Esophagus squamous epithelium (tissue), 5 donors: Measurements from ENCODE around the gene PSKH1. TPM values are rescaled to one million over a fixed set of nuclear protein-coding genes. Genes with fewer than 3 reads are reported as not detected.

Experiments used
- DNase-seq: peaks from one replicate; lab custom pipeline; 2025; lab: John Stamatoyannopoulos, UW
- H3K27ac ChIP-seq, 4 donors: fragments of 200-600 bp; sonication (generic); one replicate each; pipeline ENCODE4 v1.5.1; 2016 to 2019; ENCODE audit warnings: mild to moderate bottlenecking in 1 of 4
- H3K27me3 ChIP-seq, 4 donors: fragments of 200-600 bp; sonication (generic); 1 replicate in 3 of 4; 2 replicates in 1 of 4; pipeline versions ENCODE4 v1.5.1 to v1.6.0; 2017 to 2021; ENCODE audit warnings: antibody characterized with exemption in 1 of 4
- H3K36me3 ChIP-seq, 3 donors: fragments of 200-600 bp; sonication (generic); one replicate each; pipeline ENCODE4 v1.5.1; 2016 to 2019
- H3K4me1 ChIP-seq, 3 donors: fragments of 200-600 bp; sonication (generic); one replicate each; pipeline ENCODE4 v1.5.1; 2017 to 2019
- H3K4me3 ChIP-seq, 4 donors: fragments of 200-600 bp; sonication (generic); 1 replicate in 3 of 4; 2 replicates in 1 of 4; pipeline ENCODE4 v1.5.1; 2016 to 2019; ENCODE audit warnings: mild to moderate bottlenecking in 2 of 4, moderate library complexity in 1 of 4
- H3K9me3 ChIP-seq, 3 donors: fragments of 200-600 bp; sonication (generic); one replicate each; pipeline ENCODE4 v1.5.1; 2016 to 2019
- POLR2A ChIP-seq, 4 donors: fragments of 450-650 bp; IDR thresholded peaks; one replicate each; pipeline ENCODE4 v1.6.1; 2017; ENCODE audit warnings: antibody characterized with exemption in 4 of 4, mild to moderate bottlenecking in 4 of 4, moderate library complexity in 3 of 4
- WGBS, 2 donors: methylation state at CpG; one replicate each; pipeline ENCODE4 v1.1.5; 2018; 5-methylcytosine and 5-hydroxymethylcytosine counted together
- intact Hi-C: fragments of 100-400 bp; cut with DNase I; formaldehyde crosslinking; loops from one replicate; pipeline ENCODE4 v1.15.0; 2022
- total RNA-seq, 4 donors: library from RNA; depleted of rRNA; stranded (reverse); fragments of >200 nt; gene quantifications; one replicate each; pipeline ENCODE4 v1.1.0, GENCODE V29; 2016
- TF ChIP-seq, protein P1 (sequence below), 6 experiments: fragments of 450-650 bp in 4 of 6; fragments of 200-600 bp in 2 of 6; sonication (generic) in 2 of 6; IDR thresholded peaks; one replicate each; pipeline ENCODE4 v1.5.1; 2016 to 2019; ENCODE audit warnings: antibody characterized with exemption in 6 of 6, mild to moderate bottlenecking in 4 of 6, moderate library complexity in 4 of 6
- donor health status: DM: yes; HTN: yes; CAD: no.

Gene PSKH1
- total RNA-seq, 4 donors from 2014 or later, result 8.5 to 18.3 (median 13.8) TPM

DNA sequence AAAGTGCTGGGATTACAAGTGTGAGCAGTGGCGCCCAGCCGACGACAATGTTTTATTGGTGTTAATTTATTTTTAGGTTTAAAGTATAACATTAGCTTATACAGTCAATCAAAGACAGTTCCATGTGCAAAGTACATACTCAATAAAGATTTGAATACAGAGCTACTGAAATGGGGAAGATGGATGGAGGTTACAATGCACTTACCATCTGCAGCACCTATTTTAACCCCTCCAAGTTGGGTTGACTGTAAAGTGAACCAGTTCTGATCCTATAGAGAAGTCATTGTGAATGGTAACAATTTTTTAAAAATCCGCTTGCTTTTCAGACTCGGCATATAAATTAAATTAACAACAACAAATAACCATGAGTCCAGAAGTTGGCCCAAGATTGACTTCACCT, 679 bp upstream of the PSKH1 start:
- H3K4me3 ChIP-seq, result peak overlapping the region; percentile 76 to 99 (median 95)
- TF ChIP-seq POLR2A (IDR thresholded peaks at IDR 0.05), result no peak
- TF ChIP-seq, protein P1, sequence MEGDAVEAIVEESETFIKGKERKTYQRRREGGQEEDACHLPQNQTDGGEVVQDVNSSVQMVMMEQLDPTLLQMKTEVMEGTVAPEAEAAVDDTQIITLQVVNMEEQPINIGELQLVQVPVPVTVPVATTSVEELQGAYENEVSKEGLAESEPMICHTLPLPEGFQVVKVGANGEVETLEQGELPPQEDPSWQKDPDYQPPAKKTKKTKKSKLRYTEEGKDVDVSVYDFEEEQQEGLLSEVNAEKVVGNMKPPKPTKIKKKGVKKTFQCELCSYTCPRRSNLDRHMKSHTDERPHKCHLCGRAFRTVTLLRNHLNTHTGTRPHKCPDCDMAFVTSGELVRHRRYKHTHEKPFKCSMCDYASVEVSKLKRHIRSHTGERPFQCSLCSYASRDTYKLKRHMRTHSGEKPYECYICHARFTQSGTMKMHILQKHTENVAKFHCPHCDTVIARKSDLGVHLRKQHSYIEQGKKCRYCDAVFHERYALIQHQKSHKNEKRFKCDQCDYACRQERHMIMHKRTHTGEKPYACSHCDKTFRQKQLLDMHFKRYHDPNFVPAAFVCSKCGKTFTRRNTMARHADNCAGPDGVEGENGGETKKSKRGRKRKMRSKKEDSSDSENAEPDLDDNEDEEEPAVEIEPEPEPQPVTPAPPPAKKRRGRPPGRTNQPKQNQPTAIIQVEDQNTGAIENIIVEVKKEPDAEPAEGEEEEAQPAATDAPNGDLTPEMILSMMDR (IDR thresholded peaks at IDR 0.05), result no peak
- intact Hi-C loops, result no loop called here
- 42 to 63% methylated on average over 5 of the region's 5 CpGs for WGBS, 2 donors
- peaks cover 21 to 48% (median 39%) of the 10 kb centered on the region in 3 donors for H3K4me1 ChIP-seq
- H3K9me3 ChIP-seq, result no peaks in the 10 kb centered on the region
- DNase-seq, result no peak
- H3K27me3 ChIP-seq, result no peaks in the 10 kb centered on the region
- H3K27ac ChIP-seq, result peak overlapping the region in 3 of 4 donors; percentile 93 to 99 (median 97)
- no peaks in the 10 kb centered on the region for H3K36me3 ChIP-seq

DNA sequence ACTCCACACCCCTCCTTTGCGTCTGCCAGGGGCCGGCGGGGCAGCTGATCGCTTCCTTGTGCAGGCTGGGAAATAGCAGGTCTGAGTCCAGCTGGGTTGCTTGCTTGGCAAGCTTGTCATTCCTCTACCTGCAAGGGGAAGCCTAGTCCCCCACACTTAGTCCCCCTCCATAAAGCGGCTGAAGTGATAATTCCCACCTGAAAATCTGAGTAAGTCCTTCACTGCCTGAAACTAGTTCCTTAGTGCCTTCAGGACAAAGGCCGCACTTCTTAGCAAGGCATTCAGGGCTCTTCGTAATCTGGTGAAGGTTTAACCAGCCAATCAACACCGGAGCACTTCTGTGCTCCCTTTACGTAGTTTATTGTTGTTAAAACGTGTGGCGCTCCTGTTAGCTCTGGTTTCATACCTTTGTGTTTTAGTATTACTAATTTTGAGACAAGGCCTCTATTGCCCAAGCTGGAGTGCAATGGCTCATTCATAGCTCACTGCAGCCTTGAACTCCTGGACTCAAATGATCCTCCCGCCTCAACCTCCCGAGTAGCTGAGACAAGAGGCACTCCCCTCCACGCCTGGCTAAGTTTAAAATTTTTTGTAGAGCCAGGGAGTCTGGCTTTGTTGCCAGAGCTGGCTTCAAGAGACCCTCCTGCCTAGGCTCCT, 817 bp downstream of the PSKH1 start:
- Histone ChIP-seq H3K27ac (peak overlapping the region; percentile 93 to 99 (median 98)), H3K4me1 (peaks cover 25 to 63% (median 50%) of the 10 kb centered on the region in 3 donors), H3K9me3 (no peaks in the 10 kb centered on the region), H3K27me3 (no peaks in the 10 kb centered on the region), H3K4me3 (peak overlapping the region; percentile 76 to 99 (median 95)), H3K36me3 (no peaks in the 10 kb centered on the region)
- TF ChIP-seq, protein P1 (IDR thresholded peaks at IDR 0.05), result no peak
- TF ChIP-seq POLR2A (IDR thresholded peaks at IDR 0.05), result no peak
- intact Hi-C loops, result no loop called here
- 21% methylated on average over 10 to 11 of the region's 14 CpGs for WGBS, 2 donors
- no peak for DNase-seq

DNA sequence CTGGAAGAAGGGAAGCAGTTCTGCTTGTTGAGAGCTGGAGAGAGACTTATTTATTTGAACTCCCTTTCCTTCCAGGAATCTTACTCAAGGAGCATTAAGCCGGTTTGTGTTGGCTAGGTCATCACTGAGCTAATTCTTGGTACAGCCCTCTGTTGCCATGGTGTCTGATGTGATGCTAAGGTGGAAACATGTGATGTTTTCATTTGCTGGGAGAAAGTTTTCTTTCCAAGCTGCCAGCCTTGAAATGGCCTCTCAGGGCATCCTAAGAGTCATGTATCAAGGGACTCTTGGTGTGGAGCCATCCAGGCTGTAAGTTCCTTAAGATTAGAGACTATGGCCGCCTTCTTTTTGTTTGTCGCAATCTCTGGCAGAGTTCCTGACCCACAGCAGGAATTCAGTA, 4.2 kb downstream of the PSKH1 start:
- peaks cover 0 to 16% (median 0%) of the 10 kb centered on the region in 3 donors for H3K36me3 ChIP-seq
- H3K4me3 ChIP-seq, result no peak overlapping the region
- H3K4me1 ChIP-seq, result peaks cover 25 to 63% (median 48%) of the 10 kb centered on the region in 3 donors
- H3K27ac ChIP-seq, result peak overlapping the region in 2 of 4 donors; percentile 47 to 62
- WGBS, 2 donors, result 63 to 78% methylated on average over 3 of the region's 3 CpGs
- H3K27me3 ChIP-seq, result no peaks in the 10 kb centered on the region
- no peak for DNase-seq
- no peaks in the 10 kb centered on the region for H3K9me3 ChIP-seq
- TF ChIP-seq POLR2A (IDR thresholded peaks at IDR 0.05), result no peak
- TF ChIP-seq, protein P1 (IDR thresholded peaks at IDR 0.05), result no peak
- intact Hi-C loops, result no loop called here

DNA sequence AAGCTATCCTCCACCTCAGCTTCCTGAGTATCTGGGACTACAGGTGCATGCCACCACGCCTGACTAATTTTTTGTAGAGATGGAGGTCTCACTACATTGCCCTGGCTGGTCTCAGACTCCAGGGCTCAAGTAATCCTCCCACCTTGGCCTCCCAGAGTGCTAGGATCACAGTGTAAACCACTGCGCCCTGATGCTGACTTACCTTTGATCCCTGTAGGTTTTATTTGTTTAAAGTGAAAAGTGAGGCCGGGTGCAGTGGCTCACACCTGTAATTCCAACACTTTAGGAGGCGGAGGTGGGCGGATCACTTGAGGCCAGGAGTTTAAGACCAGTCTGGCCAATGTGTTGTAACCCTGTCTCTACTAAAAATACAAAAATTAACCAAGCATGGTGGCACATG, 8.7 kb downstream of the PSKH1 start:
- intact Hi-C loops, result no loop called here

DNA sequence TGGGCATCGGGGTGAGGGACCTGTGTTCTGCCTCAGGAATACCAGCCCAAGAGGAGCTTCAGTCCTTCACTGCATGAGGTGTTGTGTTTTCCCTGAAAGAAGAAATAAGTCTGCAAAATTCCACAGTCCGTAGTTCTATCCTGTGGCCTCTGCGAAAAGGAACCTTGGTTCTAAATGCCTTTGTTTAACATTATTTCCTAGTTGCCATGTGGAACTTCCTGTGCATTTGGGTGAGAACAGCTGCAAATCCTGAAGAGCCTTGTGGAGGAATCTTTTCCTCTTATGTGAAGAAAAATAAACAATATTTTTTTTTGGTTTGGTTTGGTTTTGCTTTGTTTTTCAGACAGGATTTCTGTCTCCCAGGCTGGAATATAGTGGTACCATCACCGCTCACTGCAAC, 9.8 kb downstream of the PSKH1 start:
- DNase-seq, result no peak
- H3K4me3 ChIP-seq, result no peak overlapping the region
- no peaks in the 10 kb centered on the region for H3K27me3 ChIP-seq
- TF ChIP-seq, protein P1 (IDR thresholded peaks at IDR 0.05), result no peak
- TF ChIP-seq POLR2A (IDR thresholded peaks at IDR 0.05), result no peak
- H3K4me1 ChIP-seq, result peaks cover 0 to 12% (median 6%) of the 10 kb centered on the region in 3 donors
- H3K27ac ChIP-seq, result peak overlapping the region in 1 of 4 donors; percentile 21
- peaks cover 0 to 45% (median 0%) of the 10 kb centered on the region in 3 donors for H3K36me3 ChIP-seq
- intact Hi-C loops, result no loop called here
- no peaks in the 10 kb centered on the region for H3K9me3 ChIP-seq
- 83 to 88% methylated on average over 3 to 4 of the region's 4 CpGs for WGBS, 2 donors

More for the DNA sequence above, 8.7 kb downstream of the PSKH1 start:
- no peak overlapping the region for H3K4me3 ChIP-seq
- H3K27me3 ChIP-seq, result no peaks in the 10 kb centered on the region
- H3K36me3 ChIP-seq, result peaks cover 0 to 45% (median 0%) of the 10 kb centered on the region in 3 donors
- peaks cover 11 to 23% (median 17%) of the 10 kb centered on the region in 3 donors for H3K4me1 ChIP-seq
- WGBS, 2 donors, result 93 to 96% methylated on average over 3 to 5 of the region's 5 CpGs
- no peak overlapping the region for H3K27ac ChIP-seq
- no peaks in the 10 kb centered on the region for H3K9me3 ChIP-seq
- TF ChIP-seq POLR2A (IDR thresholded peaks at IDR 0.05), result no peak
- TF ChIP-seq, protein P1 (IDR thresholded peaks at IDR 0.05), result no peak
- no peak for DNase-seq
